Measurements from ENCODE around the gene VPS4A.
"Not testable (repeated sequence)": the region's sequence is repeated elsewhere in the genome, so short reads cannot be mapped to it uniquely, and the experiment has no call there.

- not testable (repeated sequence) for TF ChIP-seq IRF3 (IDR thresholded peaks at IDR 0.05; ENCODE audit: low read depth, low read length); NFIC (IDR thresholded peaks at IDR 0.05; ENCODE audit: borderline replicate concordance); CTCF (IDR thresholded peaks at IDR 0.05)
Observed at GRCh38 chr16:69360070-69360469, 48.9 kb downstream of the VPS4A start.
